B cell (primary cell): ENCODE results near the gene OR3A2. TPM values are rescaled to one million over a fixed set of nuclear protein-coding genes. Genes with fewer than 3 reads are reported as not detected.

Source experiments
- ATAC-seq: fragments of 200-7000 bp; cut with Tn5 transposase; one replicate; pipeline ENCODE4 v1.10.0; 2021; ENCODE audit warnings: low read depth, mild to moderate bottlenecking, moderate number of reproducible peaks, moderate library complexity
- CTCF ChIA-PET: fragments of 350-600 bp; sonication (Branson Sonifier 250); formaldehyde crosslinking; loops from one replicate; lab custom pipeline; 2021; ENCODE audit warnings: antibody characterized with exemption, inconsistent platforms; lab: Charles Lee
- POLR2A ChIA-PET: fragments of 350-600 bp; sonication (Branson Sonifier 250); formaldehyde crosslinking; loops from one replicate; lab custom pipeline; 2021; ENCODE audit warnings: antibody characterized with exemption; lab: Charles Lee
- DNase-seq: peaks from one replicate; pipeline ENCODE4 v3.0.0; 2013
- H2AFZ ChIP-seq: 2 replicates; pipeline ENCODE4 v1.6.1; 2012; ENCODE audit warnings: mild to moderate bottlenecking, low read depth, low read length; ENCODE audit not compliant: insufficient read depth, poor library complexity, severe bottlenecking
- H3K27ac ChIP-seq, 2 donors: 1 replicate in 1 of 2; 2 replicates in 1 of 2; pipeline ENCODE4 v1.5.1; 2012 to 2013; ENCODE audit warnings: low read length in 2 of 2, mild to moderate bottlenecking in 2 of 2, moderate library complexity in 1 of 2
- H3K27me3 ChIP-seq, 4 experiments: fragments of 200-600 bp in 1 of 4; sonication (generic) in 1 of 4; replicated peaks in 1 of 4; 1 replicate in 2 of 4; 2 replicates in 2 of 4; pipeline versions ENCODE4 v1.6.1 to v1.7.0; 2013 to 2016; ENCODE audit warnings: low read length in 3 of 4, mild to moderate bottlenecking in 2 of 4, mixed read lengths in 1 of 4, moderate library complexity in 1 of 4; ENCODE audit not compliant: insufficient read depth in 4 of 4, control insufficient read depth in 3 of 4; ENCODE audit errors: control extremely low read depth in 1 of 4
- H3K36me3 ChIP-seq, 2 experiments: replicated peaks in 1 of 2; 1 replicate in 1 of 2; 2 replicates in 1 of 2; pipeline versions ENCODE4 v1.6.1 to v1.7.1; 2013; ENCODE audit warnings: low read length in 1 of 2; ENCODE audit not compliant: insufficient read depth in 2 of 2, control insufficient read depth in 1 of 2; ENCODE audit errors: control extremely low read depth in 1 of 2, extremely low read depth in 1 of 2
- H3K4me1 ChIP-seq, 2 donors: fragments of 200-600 bp in 1 of 2; sonication (generic) in 1 of 2; 1 replicate in 1 of 2; 2 replicates in 1 of 2; pipeline versions ENCODE4 v1.5.1 to v1.6.1; 2013 to 2017; ENCODE audit warnings: low read length in 2 of 2; ENCODE audit not compliant: control insufficient read depth in 2 of 2, insufficient read depth in 2 of 2
- H3K4me2 ChIP-seq: replicated peaks from 2 replicates; pipeline ENCODE3; 2012; ENCODE audit warnings: mild to moderate bottlenecking, low read depth, low read length; ENCODE audit not compliant: poor library complexity, severe bottlenecking
- H3K4me3 ChIP-seq, 5 experiments: fragments of 200-600 bp in 1 of 5; sonication (generic) in 1 of 5; 1 replicate in 3 of 5; 2 replicates in 2 of 5; pipeline versions ENCODE4 v1.5.1 to v1.7.0; 2011 to 2016; ENCODE audit warnings: low read length in 4 of 5, mild to moderate bottlenecking in 4 of 5, low read depth in 2 of 5, control low read depth in 1 of 5, moderate library complexity in 1 of 5; ENCODE audit not compliant: insufficient read depth in 1 of 5; ENCODE audit errors: control extremely low read depth in 1 of 5, extremely low read depth in 1 of 5
- H3K79me2 ChIP-seq: fragments of 200-600 bp; sonication (generic); one replicate; pipeline ENCODE4 v1.6.0; 2016; ENCODE audit warnings: low read length; ENCODE audit not compliant: control insufficient read depth, insufficient read depth
- H3K9ac ChIP-seq: fragments of 200-600 bp; sonication (generic); 2 replicates; pipeline ENCODE4 v1.6.1; 2017; ENCODE audit warnings: mild to moderate bottlenecking, low read length, moderate library complexity
- H3K9me3 ChIP-seq, 3 donors: one replicate each; pipeline versions ENCODE4 v1.6.1 to v1.7.1; 2013; ENCODE audit warnings: low read length in 2 of 3; ENCODE audit not compliant: control insufficient read depth in 2 of 3, insufficient read depth in 1 of 3; ENCODE audit errors: control extremely low read depth in 1 of 3
- H4K20me1 ChIP-seq: 2 replicates; pipeline ENCODE4 v1.6.0; 2012; ENCODE audit warnings: mild to moderate bottlenecking, low read length; ENCODE audit not compliant: insufficient read depth, control insufficient read depth, poor library complexity, severe bottlenecking
- H3K27ac Mint-ChIP-seq: one replicate; pipeline ENCODE4 v1.8.0; 2021; ENCODE audit warnings: mixed read lengths
- H3K27me3 Mint-ChIP-seq: one replicate; pipeline ENCODE4 v1.8.0; 2021; ENCODE audit warnings: mixed read lengths
- H3K4me1 Mint-ChIP-seq: one replicate; pipeline ENCODE4 v1.8.0; 2021; ENCODE audit warnings: mixed read lengths
- H3K4me3 Mint-ChIP-seq: one replicate; pipeline ENCODE4 v1.8.0; 2021; ENCODE audit warnings: mixed read lengths
- H3K9me3 Mint-ChIP-seq: one replicate; pipeline ENCODE4 v1.8.0; 2022; ENCODE audit warnings: mixed read lengths; ENCODE audit not compliant: insufficient read depth
- EZH2 ChIP-seq: IDR thresholded peaks from 2 replicates; pipeline ENCODE4 v1.6.1; 2012; ENCODE audit warnings: borderline replicate concordance, low read depth, mild to moderate bottlenecking, moderate library complexity, low read length; ENCODE audit not compliant: insufficient read depth, poor library complexity, severe bottlenecking
- WGBS: methylation state at CpG from one replicate; pipeline ENCODE4 v1.1.5; 2013; ENCODE audit warnings: missing lambda C conversion rate; ENCODE audit not compliant: insufficient coverage; 5-methylcytosine and 5-hydroxymethylcytosine counted together
- intact Hi-C: fragments of 100-400 bp; cut with micrococcal nuclease; formaldehyde crosslinking; loops from one replicate; pipeline ENCODE4 v1.10.0; 2022
- polyA plus RNA-seq: library from polyadenylated mRNA; depleted of rRNA; stranded (reverse); fragments of >200 nt; gene quantifications from 2 replicates; pipeline ENCODE4 v1.2.3, GENCODE V29; 2012
- total RNA-seq, 2 donors: library from RNA; stranded (reverse); fragments of 120-200 nt in 1 of 2; gene quantifications; 1 replicate in 1 of 2; 2 replicates in 1 of 2; pipeline versions ENCODE4 v1.2.3 to v1.2.4, GENCODE V29; 2013 to 2022
- TF ChIP-seq, protein P1 (sequence below): fragments of 200-600 bp; IDR thresholded peaks from one replicate; pipeline ENCODE4 v1.8.0; 2022; ENCODE audit warnings: antibody characterized with exemption, mild to moderate bottlenecking

Gene OR3A2
- total and polyA plus RNA-seq, 2 donors (not counting 1 experiment from before 2014, with no cell fraction given) = 0.37 to 1.9 TPM

GRCh38 chr17:3389791-3390190, 3.7 kb upstream of the OR3A2 start:
- Mint-ChIP-seq H3K9me3 (no peaks in the 10 kb centered on the region), H3K4me3 (no peak overlapping the region), H3K27ac (no peak overlapping the region), H3K27me3 (peaks cover 44% of the 10 kb centered on the region), H3K4me1 (peaks cover 2% of the 10 kb centered on the region)
- no peak overlapping the region for H3K4me3 ChIP-seq
- H2AFZ ChIP-seq = no peak overlapping the region
- intact Hi-C loops = no loop called here
- H3K9ac ChIP-seq = no peak overlapping the region
- no peak overlapping the region for H3K4me2 ChIP-seq
- H3K79me2 ChIP-seq = no peaks in the 10 kb centered on the region
- H3K27me3 ChIP-seq = peaks cover 0 to 8% (median 7%) of the 10 kb centered on the region in 4 experiments
- no peaks in the 10 kb centered on the region for H3K36me3 ChIP-seq
- H3K27ac ChIP-seq = no peak overlapping the region
- no peak for ATAC-seq
- no peak for TF ChIP-seq EZH2
- TF ChIP-seq, protein P1, sequence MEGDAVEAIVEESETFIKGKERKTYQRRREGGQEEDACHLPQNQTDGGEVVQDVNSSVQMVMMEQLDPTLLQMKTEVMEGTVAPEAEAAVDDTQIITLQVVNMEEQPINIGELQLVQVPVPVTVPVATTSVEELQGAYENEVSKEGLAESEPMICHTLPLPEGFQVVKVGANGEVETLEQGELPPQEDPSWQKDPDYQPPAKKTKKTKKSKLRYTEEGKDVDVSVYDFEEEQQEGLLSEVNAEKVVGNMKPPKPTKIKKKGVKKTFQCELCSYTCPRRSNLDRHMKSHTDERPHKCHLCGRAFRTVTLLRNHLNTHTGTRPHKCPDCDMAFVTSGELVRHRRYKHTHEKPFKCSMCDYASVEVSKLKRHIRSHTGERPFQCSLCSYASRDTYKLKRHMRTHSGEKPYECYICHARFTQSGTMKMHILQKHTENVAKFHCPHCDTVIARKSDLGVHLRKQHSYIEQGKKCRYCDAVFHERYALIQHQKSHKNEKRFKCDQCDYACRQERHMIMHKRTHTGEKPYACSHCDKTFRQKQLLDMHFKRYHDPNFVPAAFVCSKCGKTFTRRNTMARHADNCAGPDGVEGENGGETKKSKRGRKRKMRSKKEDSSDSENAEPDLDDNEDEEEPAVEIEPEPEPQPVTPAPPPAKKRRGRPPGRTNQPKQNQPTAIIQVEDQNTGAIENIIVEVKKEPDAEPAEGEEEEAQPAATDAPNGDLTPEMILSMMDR = no peak
- WGBS = 67% methylated on average over 2 of the region's 4 CpGs
- peaks cover 0 to 4% (median 0%) of the 10 kb centered on the region in 3 donors for H3K9me3 ChIP-seq
- ChIA-PET POLR2A (no interaction called here), CTCF (no interaction called here)
- H3K4me1 ChIP-seq = peaks cover 0 to 2% of the 10 kb centered on the region in 2 donors
- no peaks in the 10 kb centered on the region for H4K20me1 ChIP-seq
- no peak for DNase-seq

DNA sequence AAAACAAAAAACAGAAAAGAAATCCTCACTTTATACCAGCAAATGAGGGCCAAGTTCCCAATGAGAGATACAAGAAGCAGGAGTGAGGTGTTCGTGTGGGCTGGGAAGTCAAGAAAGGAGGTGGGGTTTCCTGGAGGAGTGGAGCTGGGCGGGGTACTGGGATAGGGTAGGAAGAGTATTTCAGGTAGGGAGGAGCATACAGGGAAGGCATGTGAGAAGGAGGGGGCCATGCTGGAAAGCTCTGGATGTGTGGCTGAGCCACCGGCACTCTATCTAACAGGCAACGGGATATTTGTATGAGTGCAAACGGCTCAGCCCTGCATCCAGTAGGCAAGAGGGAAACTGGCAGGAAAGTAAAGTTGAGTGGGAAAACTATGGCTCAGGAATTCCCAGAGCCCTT, 4.2 kb downstream of the OR3A2 start:
- H3K36me3 ChIP-seq = no peaks in the 10 kb centered on the region
- ChIA-PET CTCF (no interaction called here), POLR2A (no interaction called here)
- no peak overlapping the region for H2AFZ ChIP-seq
- H3K9me3 Mint-ChIP-seq = no peaks in the 10 kb centered on the region
- H3K4me2 ChIP-seq = no peak overlapping the region
- H4K20me1 ChIP-seq = no peaks in the 10 kb centered on the region
- H3K4me3 Mint-ChIP-seq = no peak overlapping the region
- intact Hi-C loops = no loop called here
- peaks cover 0 to 6% (median 2%) of the 10 kb centered on the region in 4 experiments for H3K27me3 ChIP-seq
- H3K9me3 ChIP-seq = peaks cover 0 to 4% (median 0%) of the 10 kb centered on the region in 3 donors
- H3K9ac ChIP-seq = no peak overlapping the region
- peaks cover 0 to 2% of the 10 kb centered on the region in 2 donors for H3K4me1 ChIP-seq
- no peak overlapping the region for H3K4me3 ChIP-seq
- TF ChIP-seq, protein P1 = no peak
- TF ChIP-seq EZH2 = no peak
- no peak overlapping the region for H3K27ac ChIP-seq
- H3K4me1 Mint-ChIP-seq = no peaks in the 10 kb centered on the region
- WGBS = 85% methylated on average over 5 of the region's 5 CpGs
- DNase-seq (no peak), ATAC-seq (no peak)
- no peak overlapping the region for H3K27ac Mint-ChIP-seq
- peaks cover 56% of the 10 kb centered on the region for H3K27me3 Mint-ChIP-seq
- no peaks in the 10 kb centered on the region for H3K79me2 ChIP-seq
